NB4 (cell line): Measurements from ENCODE around the gene UGT1A6.

Experiments used
- DNase-seq: peaks from one replicate; pipeline ENCODE4 v3.0.0; 2010; ENCODE audit warnings: low read depth
- H3K4me3 ChIP-seq: one replicate; pipeline ENCODE4 v1.5.1; 2011; ENCODE audit warnings: mild to moderate bottlenecking, low read depth, low read length, moderate library complexity
- CTCF ChIP-seq: IDR thresholded peaks from one replicate; pipeline ENCODE4 v1.5.1; 2012; ENCODE audit warnings: low read depth, low read length
- MAX ChIP-seq: IDR thresholded peaks from 2 replicates; pipeline ENCODE4 v1.6.1; 2011; ENCODE audit warnings: low read depth, low read length
- MYC ChIP-seq: IDR thresholded peaks from 2 replicates; pipeline ENCODE4 v1.6.1; 2011; ENCODE audit warnings: low read depth, low read length
- POLR2A ChIP-seq: IDR thresholded peaks from 2 replicates; pipeline ENCODE4 v1.6.1; 2011; ENCODE audit warnings: mild to moderate bottlenecking; ENCODE audit not compliant: insufficient read length; ENCODE audit errors: extremely low read depth

Gene UGT1A6

DNA sequence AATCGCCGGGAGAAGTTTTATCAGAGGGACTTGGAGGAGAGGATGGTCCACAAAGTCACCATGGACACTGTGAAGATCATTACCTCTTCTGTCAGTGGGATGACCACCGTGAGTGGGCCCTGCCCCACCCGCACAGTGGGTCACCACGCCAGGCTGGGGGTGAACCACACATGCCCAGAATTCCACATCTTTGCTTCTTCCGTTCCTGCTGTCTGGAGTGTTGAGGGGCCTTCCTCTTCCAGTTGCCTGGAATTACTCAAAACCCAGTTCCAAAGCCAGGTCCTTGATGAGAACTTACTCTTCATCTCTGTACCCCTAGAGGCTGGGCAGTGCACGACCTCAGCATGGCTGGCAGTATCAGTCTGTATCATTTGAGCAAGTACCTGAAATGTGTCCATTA, 107.5 kb downstream of the UGT1A6 start:
- no peak for DNase-seq
- TF ChIP-seq MYC (no peak), CTCF (no peak), MAX (no peak), POLR2A (no peak)
- no peak overlapping the region for H3K4me3 ChIP-seq

DNA sequence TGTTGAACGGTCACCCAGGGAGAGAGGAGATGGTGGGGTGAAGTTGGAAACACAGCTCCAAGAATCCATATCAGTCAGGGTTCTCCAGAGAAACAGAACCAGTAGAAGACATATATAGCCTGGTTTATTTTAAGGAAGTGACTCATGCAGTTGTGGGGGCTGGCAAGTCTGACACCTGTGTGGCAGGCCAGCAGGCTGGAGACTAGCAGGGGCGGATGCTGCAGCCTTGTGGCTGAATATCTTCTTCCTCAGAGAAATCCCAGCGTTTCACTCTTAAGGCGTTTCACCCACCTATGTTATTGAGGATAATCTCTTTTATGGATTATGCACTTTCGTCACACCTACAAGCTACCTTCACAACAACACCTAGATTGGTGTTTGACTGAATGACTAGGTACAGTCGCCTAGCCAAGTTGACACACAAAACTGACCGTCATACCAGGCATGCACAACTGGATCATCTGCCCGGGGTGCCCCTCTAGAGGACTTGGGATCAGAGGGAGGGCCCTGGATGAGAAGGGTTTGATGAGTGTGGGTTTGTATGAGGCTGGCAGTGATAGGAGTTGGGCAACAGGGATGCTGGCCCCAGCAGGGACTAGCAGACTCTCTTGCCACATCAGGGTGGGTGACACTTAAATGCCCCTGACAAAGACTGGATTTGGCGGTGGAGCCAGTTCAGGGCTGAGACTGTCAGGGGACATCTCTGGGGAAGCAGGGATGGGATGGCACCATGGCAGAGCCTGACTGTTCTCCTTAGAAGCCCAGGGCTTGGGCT, 108.9 kb downstream of the UGT1A6 start:
- no peak overlapping the region for H3K4me3 ChIP-seq
- TF ChIP-seq MYC (no peak), CTCF (no peak), POLR2A (no peak), MAX (no peak)
- peak; percentile 24 for DNase-seq

- TF ChIP-seq MAX: no peak
- TF ChIP-seq CTCF: no peak
- TF ChIP-seq POLR2A: no peak
- no peak for TF ChIP-seq MYC
Measured at GRCh38 chr2:233802132-233802815, 109.6 kb downstream of the UGT1A6 start.

GRCh38 chr2:233803292-233803911, 110.7 kb downstream of the UGT1A6 start:
- DNase-seq: no peak
- no peak overlapping the region for H3K4me3 ChIP-seq
- TF ChIP-seq CTCF (no peak), POLR2A (no peak), MYC (no peak), MAX (no peak)

More at GRCh38 chr2:233802132-233802815, 109.6 kb downstream of the UGT1A6 start:
- DNase-seq: no peak
- no peak overlapping the region for H3K4me3 ChIP-seq

GRCh38 chr2:233803994-233804393, 111.3 kb downstream of the UGT1A6 start:
- TF ChIP-seq CTCF: no peak
- no peak for DNase-seq
- no peak overlapping the region for H3K4me3 ChIP-seq
